Measurements from ENCODE around the gene MYO18A. TPM values are rescaled to one million over a fixed set of nuclear protein-coding genes. Genes with fewer than 3 reads are reported as not detected.

Gene MYO18A
- total RNA-seq, 4 donors from 2014 or later: 14.5 to 72.3 (median 50.8) TPM

DNA sequence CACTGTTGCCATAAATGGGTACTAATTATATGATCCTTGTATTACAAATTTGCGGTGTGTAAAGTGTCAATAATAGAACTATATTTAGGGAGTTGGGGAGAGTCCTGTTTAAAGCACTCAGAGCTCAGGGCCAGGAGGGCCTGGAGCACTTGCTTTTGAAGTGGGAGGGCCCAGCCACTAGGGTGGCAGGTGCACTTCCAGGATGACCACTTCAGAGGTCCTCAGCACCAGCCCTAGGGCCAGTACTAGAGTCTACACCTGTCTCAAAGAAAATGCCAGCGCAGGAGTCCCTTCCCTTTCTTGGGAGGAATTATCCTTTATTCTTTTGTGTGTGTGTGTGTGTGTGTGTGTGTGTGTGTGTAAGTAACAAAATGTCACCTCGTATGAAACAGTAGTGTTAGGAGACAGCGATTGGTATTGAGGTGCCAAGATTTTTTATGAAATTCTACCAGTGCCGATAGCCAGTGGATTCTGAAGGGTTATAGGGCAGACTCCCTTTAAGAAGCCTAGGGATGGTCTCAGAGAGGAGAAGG, 31.9 kb downstream of the MYO18A start:
- TF ChIP-seq, protein P1, sequence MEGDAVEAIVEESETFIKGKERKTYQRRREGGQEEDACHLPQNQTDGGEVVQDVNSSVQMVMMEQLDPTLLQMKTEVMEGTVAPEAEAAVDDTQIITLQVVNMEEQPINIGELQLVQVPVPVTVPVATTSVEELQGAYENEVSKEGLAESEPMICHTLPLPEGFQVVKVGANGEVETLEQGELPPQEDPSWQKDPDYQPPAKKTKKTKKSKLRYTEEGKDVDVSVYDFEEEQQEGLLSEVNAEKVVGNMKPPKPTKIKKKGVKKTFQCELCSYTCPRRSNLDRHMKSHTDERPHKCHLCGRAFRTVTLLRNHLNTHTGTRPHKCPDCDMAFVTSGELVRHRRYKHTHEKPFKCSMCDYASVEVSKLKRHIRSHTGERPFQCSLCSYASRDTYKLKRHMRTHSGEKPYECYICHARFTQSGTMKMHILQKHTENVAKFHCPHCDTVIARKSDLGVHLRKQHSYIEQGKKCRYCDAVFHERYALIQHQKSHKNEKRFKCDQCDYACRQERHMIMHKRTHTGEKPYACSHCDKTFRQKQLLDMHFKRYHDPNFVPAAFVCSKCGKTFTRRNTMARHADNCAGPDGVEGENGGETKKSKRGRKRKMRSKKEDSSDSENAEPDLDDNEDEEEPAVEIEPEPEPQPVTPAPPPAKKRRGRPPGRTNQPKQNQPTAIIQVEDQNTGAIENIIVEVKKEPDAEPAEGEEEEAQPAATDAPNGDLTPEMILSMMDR (IDR thresholded peaks at IDR 0.05; ENCODE audit: low read depth): no peak

DNA sequence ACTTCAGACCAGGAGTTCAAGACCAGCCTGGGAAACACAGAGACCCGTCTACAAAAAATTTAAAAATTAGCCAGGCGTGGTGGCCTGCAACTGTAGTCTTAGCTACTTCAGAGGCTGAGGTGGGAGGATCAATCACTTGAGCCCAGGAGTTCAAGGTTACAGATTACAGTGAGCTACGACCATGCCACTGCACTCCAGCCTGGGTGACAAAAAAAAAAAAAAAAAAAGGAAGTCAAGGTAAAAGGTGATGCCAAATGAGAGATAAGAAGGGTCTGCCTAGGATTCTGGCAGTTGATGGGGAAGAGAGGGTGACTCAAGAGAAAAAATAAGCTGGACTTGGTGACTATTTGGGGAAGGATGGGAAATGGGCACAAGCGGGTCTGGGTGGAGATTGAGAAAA, 32.5 kb downstream of the MYO18A start:
- TF ChIP-seq, protein P1 (IDR thresholded peaks at IDR 0.05; ENCODE audit: low read depth): no peak

DNA sequence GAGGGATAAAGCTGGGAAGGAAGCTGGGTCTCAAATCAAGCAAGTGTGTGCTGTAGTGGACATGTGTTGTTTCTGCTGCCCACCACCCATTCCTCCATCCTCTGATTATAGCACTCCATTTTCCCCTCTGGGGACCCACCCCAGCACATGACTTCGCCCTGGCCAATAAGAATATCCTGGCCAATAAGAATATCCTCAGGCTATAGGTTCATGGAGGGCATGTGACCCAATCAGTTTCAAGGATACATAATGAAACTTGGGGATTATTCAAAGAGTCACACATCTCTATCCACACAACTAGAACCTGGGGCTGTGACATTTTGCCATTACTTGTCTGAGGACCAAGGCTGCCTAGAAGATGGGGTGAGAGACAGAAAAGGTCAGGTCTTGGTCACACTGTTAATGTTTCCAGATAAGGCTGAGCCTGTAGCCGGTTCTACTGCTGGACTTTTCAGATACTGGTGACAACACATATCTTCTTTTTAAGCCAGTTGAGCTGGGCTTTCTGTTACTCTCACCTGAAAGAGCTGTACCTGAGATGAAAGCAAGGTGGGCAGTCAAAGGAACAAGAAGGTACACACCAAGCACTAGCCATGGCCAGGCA, 33.7 kb downstream of the MYO18A start:
- TF ChIP-seq, protein P1 (IDR thresholded peaks at IDR 0.05; ENCODE audit: low read depth): no peak

DNA sequence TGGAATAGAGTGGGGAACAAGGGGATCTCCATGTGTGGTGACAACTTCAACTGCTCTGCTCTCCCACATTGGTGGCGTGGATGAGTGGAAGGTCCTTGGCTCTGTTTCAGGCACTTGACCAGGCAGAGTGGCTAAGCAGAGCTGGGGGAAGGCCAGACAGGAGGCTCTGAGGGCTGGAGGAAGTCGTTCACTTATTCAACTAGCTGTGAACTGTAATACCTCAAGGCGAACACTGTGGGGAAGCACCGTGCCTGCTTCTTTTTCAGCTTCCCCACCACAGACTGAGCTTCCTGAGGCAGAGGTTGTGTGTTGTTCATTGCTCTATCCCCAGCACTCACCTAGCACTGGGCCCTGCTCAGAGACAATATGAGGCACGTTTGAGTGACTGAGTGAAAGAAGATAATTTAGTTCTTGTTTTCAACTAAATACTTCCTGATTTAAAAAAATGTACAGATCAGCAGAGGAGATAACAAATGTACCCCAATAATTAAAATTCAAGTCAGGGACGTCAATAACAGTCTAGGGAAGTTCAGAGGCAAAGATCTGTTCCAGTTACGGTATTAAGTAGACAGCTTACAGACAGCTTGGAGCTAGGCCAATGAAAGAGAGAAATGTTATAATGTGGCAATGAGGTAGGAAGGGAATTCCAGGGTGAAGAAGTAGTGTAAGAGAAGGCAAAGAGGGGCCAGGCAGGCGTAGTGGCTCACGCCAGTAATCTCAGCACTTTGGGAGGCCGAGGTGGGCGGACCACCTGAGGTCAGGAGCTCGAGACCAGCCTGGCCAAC, 34.7 kb downstream of the MYO18A start:
- TF ChIP-seq, protein P1 (IDR thresholded peaks at IDR 0.05; ENCODE audit: low read depth): no peak

DNA sequence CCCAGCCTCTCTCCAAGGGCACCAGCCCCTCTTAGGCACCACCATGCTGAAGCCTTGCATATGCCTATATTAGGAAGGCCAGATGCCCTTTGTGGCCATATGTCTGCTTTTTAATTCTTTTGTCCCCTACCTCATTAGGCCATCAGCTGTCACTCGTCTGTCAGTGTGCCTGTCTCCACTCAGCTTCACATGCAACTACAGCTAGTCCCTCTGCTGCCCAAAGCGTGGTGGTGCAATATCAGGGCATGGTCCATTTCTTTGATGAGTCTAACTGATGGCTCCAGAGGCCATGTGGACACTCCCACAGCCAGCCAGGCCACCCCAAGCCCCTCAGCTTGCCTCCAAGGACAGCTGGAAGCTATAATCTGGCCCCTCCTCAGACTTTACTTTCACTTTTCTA, 36.3 kb downstream of the MYO18A start:
- TF ChIP-seq, protein P1 (IDR thresholded peaks at IDR 0.05; ENCODE audit: low read depth): no peak

DNA sequence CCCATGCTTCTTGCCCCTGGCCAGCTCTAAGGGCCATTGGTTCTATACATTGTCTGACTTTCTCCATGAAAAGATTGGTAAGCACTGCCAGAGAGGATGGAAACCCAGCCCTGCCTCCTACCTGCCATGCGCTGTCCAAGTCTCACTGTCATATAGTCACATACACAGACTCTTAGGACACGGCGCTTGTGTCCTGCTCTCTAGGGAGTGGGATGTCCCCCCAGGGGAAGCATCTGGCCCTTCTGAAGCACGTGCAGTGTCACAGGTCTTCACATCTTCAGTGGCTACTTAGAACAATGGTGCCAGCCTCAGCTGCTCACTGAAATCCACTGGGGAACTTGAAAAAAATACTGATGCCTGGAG, 38.7 kb downstream of the MYO18A start:
- TF ChIP-seq, protein P1 (IDR thresholded peaks at IDR 0.05; ENCODE audit: low read depth): no peak

Measured in subcutaneous adipose tissue (tissue), 4 donors.